ENCODE measurements around the gene KIAA1755.

The KIAA1755 gene

GRCh38 chr20:38243709-38244020 lies 16.9 kb downstream of the KIAA1755 start:
- DNase-seq (ENCODE audit: extremely low read depth in 1 of 2, low read depth in 1 of 2): no peak

GRCh38 chr20:38242848-38243708 lies 17.5 kb downstream of the KIAA1755 start:
- DNase-seq (ENCODE audit: extremely low read depth in 1 of 2, low read depth in 1 of 2): no peak

- DNase-seq (ENCODE audit: extremely low read depth in 1 of 2, low read depth in 1 of 2): no peak
Measured at GRCh38 chr20:38241201-38241600, 19.3 kb downstream of the KIAA1755 start.

GRCh38 chr20:38239441-38239840 lies 21.1 kb downstream of the KIAA1755 start:
- DNase-seq (ENCODE audit: extremely low read depth in 1 of 2, low read depth in 1 of 2): no peak

GRCh38 chr20:38238829-38239228 lies 21.7 kb downstream of the KIAA1755 start:
- DNase-seq (ENCODE audit: extremely low read depth in 1 of 2, low read depth in 1 of 2): no peak

GRCh38 chr20:38237381-38237780 lies 23.2 kb downstream of the KIAA1755 start:
- no peak for DNase-seq (ENCODE audit: extremely low read depth in 1 of 2, low read depth in 1 of 2)

GRCh38 chr20:38231531-38232121 lies 28.9 kb downstream of the KIAA1755 start:
- DNase-seq (ENCODE audit: extremely low read depth in 1 of 2, low read depth in 1 of 2): no peak

GRCh38 chr20:38230957-38231526 lies 29.5 kb downstream of the KIAA1755 start:
- no peak for DNase-seq (ENCODE audit: extremely low read depth in 1 of 2, low read depth in 1 of 2)

GRCh38 chr20:38230253-38230551 lies 30.3 kb downstream of the KIAA1755 start:
- no peak for DNase-seq (ENCODE audit: extremely low read depth in 1 of 2, low read depth in 1 of 2)

- DNase-seq (ENCODE audit: extremely low read depth in 1 of 2, low read depth in 1 of 2): no peak
Measured at GRCh38 chr20:38229376-38230252, 30.9 kb downstream of the KIAA1755 start.

GRCh38 chr20:38228436-38228835 lies 32.1 kb downstream of the KIAA1755 start:
- no peak for DNase-seq (ENCODE audit: extremely low read depth in 1 of 2, low read depth in 1 of 2)

GRCh38 chr20:38227420-38228360 lies 32.8 kb downstream of the KIAA1755 start:
- no peak for DNase-seq (ENCODE audit: extremely low read depth in 1 of 2, low read depth in 1 of 2)

GRCh38 chr20:38226553-38226952 lies 34.0 kb downstream of the KIAA1755 start:
- DNase-seq (ENCODE audit: extremely low read depth in 1 of 2, low read depth in 1 of 2): no peak

- DNase-seq (ENCODE audit: extremely low read depth in 1 of 2, low read depth in 1 of 2): no peak
Measured at GRCh38 chr20:38225900-38226263, 34.7 kb downstream of the KIAA1755 start.

GRCh38 chr20:38225240-38225899 lies 35.2 kb downstream of the KIAA1755 start:
- no peak for DNase-seq (ENCODE audit: extremely low read depth in 1 of 2, low read depth in 1 of 2)

GRCh38 chr20:38224531-38224930 lies 36.0 kb downstream of the KIAA1755 start:
- no peak for DNase-seq (ENCODE audit: extremely low read depth in 1 of 2, low read depth in 1 of 2)

GRCh38 chr20:38223743-38224100 lies 36.8 kb downstream of the KIAA1755 start:
- no peak for DNase-seq (ENCODE audit: extremely low read depth in 1 of 2, low read depth in 1 of 2)

GRCh38 chr20:38222923-38223742 lies 37.4 kb downstream of the KIAA1755 start:
- no peak for DNase-seq (ENCODE audit: extremely low read depth in 1 of 2, low read depth in 1 of 2)

All from stimulated activated CD8-positive, alpha-beta memory T cell treated with anti-CD3 and anti-CD28 coated beads, Interleukin-7, amount 100 ng/mL, for 48 hours (primary cell).